ENCODE results near the gene GRK6.
A peak's percentile ranks its signal among the peaks of the same experiment; 100 is the strongest.
"Not testable (repeated sequence)": the region's sequence is repeated elsewhere in the genome, so short reads cannot be mapped to it uniquely, and the experiment has no call there.

GRK6 gene

GRCh38 chr5:177399997-177400868 lies 26.2 kb upstream of the GRK6 start, which contains the start of gene PFN3:
Gene PFN3 (minus strand): TSS chr5:177400661. CDS start chr5:177400576, 85 bp downstream.
- DNase-seq = no peak

GRCh38 chr5:177402271-177403043 lies 24.0 kb upstream of the GRK6 start:
- DNase-seq = peak; percentile 73

GRCh38 chr5:177403102-177403791 lies 23.2 kb upstream of the GRK6 start:
- peak; percentile 51 for DNase-seq

GRCh38 chr5:177403792-177404640 lies 22.5 kb upstream of the GRK6 start:
- DNase-seq = peak; percentile 85

GRCh38 chr5:177404641-177405179 lies 21.8 kb upstream of the GRK6 start:
- no peak for DNase-seq

GRCh38 chr5:177405312-177405711 lies 21.2 kb upstream of the GRK6 start:
- no peak for DNase-seq

DNA sequence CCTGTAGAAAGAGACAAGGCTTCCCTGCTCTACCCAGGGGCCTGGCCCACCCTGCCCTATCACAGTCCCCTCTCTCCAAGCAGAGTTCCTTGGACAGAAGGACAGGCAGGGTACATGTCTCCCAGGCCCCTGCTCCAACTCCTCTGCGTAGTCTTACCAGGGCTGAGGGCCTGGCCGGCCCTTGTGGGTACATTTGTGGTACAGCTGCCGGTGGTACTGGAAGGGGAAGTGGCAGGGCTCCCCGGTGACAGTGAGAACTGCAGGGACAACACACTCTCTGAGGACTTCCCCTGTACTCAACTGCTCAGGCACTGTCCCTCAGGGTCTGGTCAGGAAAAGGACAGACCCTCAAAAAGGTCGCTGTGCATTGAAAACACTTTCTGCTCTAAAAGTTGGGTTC lies 20.7 kb upstream of the GRK6 start:
- DNase-seq = no peak

- no peak for DNase-seq
Measured at GRCh38 chr5:177409043-177409801, 17.3 kb upstream of the GRK6 start, which contains the start of gene F12. Gene F12 (minus strand): TSS chr5:177409564. CDS start chr5:177409527, 37 bp downstream.

- DNase-seq = no peak
Measured at GRCh38 chr5:177410575-177410974, 15.9 kb upstream of the GRK6 start.

DNA sequence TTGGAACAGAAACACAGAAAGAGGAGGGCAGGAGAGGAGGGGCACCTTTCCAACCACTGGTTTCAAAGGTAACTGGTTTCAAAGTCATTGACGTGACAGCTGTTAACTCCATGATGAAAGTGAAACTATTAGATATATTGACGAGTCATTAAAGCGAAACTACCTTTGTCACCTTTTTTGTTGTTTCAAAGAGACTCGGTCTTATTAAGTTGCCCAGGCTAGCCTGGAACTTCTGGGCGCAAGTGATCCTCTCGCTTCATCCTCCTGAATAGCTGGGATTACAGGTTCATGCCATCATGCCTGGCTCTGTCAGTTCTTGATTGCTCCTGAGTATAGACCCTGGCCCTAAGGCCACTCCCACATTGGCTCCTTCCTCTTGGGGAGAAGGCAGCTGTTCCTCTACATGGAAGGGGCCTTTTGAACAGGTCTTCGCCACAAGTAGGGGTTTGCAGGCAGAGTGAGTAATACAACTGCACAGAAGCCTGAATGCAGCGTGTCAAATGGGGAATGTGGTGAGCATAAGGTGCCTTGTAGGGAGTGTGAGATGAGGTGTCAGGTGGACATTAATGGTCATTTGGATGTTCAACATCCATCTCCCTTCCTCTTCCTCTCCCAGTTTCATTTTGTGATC lies 13.8 kb upstream of the GRK6 start:
- DNase-seq = no peak

DNA sequence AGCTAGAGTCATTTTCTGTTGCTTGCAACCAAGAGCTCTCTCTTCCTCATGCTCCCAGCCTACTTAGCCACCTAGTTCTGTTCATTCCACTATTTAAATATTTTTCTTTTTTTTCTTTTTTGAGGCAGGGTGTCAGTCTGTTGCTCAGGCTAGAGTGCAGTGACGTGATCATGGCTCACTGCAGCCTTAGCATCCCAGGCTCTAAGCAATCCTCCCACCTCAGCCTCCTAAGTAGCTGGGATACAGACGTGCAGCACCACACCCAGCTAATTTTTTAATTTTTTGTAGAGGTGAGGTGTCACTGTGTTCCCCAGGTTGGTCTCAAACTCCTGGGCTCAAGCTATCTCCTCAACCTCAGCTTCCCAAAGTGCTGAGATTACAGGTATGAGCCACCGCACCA lies 12.0 kb upstream of the GRK6 start:
- no peak for DNase-seq

GRCh38 chr5:177417081-177417480 lies 9.4 kb upstream of the GRK6 start:
- not testable (repeated sequence) for DNase-seq

- no peak for DNase-seq
Measured at GRCh38 chr5:177419046-177419445, 7.4 kb upstream of the GRK6 start.

DNA sequence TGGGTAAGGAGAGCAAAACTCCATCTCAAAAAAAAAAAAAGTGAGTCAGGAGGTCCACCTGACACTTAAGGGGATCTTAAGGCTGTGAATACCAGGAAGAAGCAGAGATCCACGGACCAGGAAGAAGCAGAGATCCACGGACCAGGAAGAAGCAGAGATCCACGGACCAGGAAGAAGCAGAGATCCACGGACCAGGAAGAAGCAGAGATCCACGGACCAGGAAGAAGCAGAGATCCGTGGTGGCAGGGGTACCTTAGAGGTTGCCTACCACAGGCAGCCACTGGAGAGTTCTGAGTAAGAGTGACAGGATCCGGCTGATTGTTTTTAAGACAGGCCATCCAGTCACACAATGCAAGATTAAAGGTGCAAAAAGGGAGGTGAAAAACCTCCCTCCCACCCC lies 6.0 kb upstream of the GRK6 start:
- DNase-seq = not testable (repeated sequence)

GRCh38 chr5:177421062-177421798 lies 5.2 kb upstream of the GRK6 start:
- no peak for DNase-seq

GRCh38 chr5:177423671-177424070 lies 2.8 kb upstream of the GRK6 start:
- no peak for DNase-seq

DNA sequence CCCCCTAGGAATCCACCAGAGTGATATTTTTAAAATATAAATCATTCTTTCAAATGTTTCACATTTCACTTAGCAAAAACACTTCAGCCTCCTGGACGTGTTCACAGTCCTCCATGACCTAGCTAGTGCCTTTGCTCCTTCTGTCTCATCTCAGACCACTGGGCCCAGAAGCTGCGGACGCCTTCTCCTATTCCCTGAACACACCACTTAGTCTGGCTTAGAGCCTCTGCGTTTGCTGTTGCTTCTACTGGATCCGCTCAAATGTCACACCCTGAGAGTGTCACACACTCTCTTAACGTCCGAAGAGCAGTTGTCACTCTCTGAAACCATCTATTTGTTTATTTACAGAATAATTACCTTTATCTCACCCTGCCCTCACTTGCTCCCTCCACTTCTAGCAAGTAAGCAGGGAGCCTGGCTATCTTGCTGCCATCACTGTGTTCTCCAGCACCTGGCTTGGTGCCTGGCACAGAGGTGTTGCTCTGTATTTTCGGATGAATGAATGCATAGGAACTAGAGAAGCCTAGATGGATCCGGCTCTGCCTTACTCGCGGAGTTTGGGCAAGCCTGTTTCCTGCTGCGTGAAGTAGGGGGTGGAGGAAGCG lies 1.2 kb upstream of the GRK6 start:
- DNase-seq = no peak

GRCh38 chr5:177425801-177426565 lies 493 bp upstream of the GRK6 start:
- DNase-seq = peak; percentile 98

Data from stimulated activated CD4-positive, alpha-beta T cell treated with anti-CD3 and anti-CD28 coated beads, Interleukin-4, amount 100 ng/mL, for 1 hour (primary cell).